HEK293 (cell line): ENCODE data around the gene NUCB1.
"Not testable (repeated sequence)": the region's sequence is repeated elsewhere in the genome, so short reads cannot be mapped to it uniquely, and the experiment has no call there.

Experiments used
- CTCF ChIA-PET: fragments of 350-600 bp; formaldehyde crosslinking; extraction: SDS; loops from one replicate; lab custom pipeline; 2021; ENCODE audit warnings: antibody characterized with exemption; lab: Yijun Ruan, JAX
- POLR2A ChIA-PET: fragments of 300-600 bp; formaldehyde crosslinking; extraction: SDS; loops from one replicate; lab custom pipeline; 2020; ENCODE audit warnings: antibody characterized with exemption, inconsistent platforms; lab: Yijun Ruan, JAX
- H3K27ac ChIP-seq: fragments of 200-500 bp; sonication (Bioruptor generic); 2 replicates; pipeline ENCODE4 v1.5.1; 2014; ENCODE audit warnings: low read depth, low read length, control low read depth, inconsistent platforms; ENCODE audit errors: extremely low read depth
- H3K36me3 ChIP-seq, 2 experiments: fragments of 200-500 bp in 1 of 2; sonication (Bioruptor generic) in 1 of 2; 1 replicate in 1 of 2; 2 replicates in 1 of 2; pipeline ENCODE4 v1.5.1; 2014 to 2017; ENCODE audit warnings: inconsistent platforms in 2 of 2, low read length in 2 of 2; ENCODE audit not compliant: control insufficient read depth in 2 of 2, insufficient read depth in 1 of 2
- H3K4me1 ChIP-seq: fragments of 200-500 bp; sonication (Bioruptor generic); 2 replicates; pipeline ENCODE4 v1.5.1; 2014; ENCODE audit warnings: mild to moderate bottlenecking, low read length, inconsistent platforms; ENCODE audit not compliant: control insufficient read depth, insufficient read depth
- H3K4me3 ChIP-seq: 2 replicates; pipeline ENCODE4 v1.5.1; 2011; ENCODE audit warnings: low read depth, mild to moderate bottlenecking, control low read depth, low read length, moderate library complexity
- H3K9me3 ChIP-seq: fragments of 200-500 bp; sonication (Bioruptor generic); 2 replicates; pipeline ENCODE4 v1.5.1; 2014; ENCODE audit warnings: low read depth, low read length, inconsistent platforms; ENCODE audit not compliant: control insufficient read depth, insufficient read depth
- BCL11A ChIP-seq: fragments of 450-650 bp; formaldehyde crosslinking; IDR thresholded peaks from 2 replicates; pipeline ENCODE4 v1.5.1; 2016; ENCODE audit warnings: low read depth, missing biosample characterization, missing genetic modification characterization
- EGR2 ChIP-seq: fragments of 450-650 bp; formaldehyde crosslinking; IDR thresholded peaks from 2 replicates; pipeline ENCODE4 v1.5.1; 2016; ENCODE audit warnings: low read depth, missing biosample characterization, missing genetic modification characterization
- HOXD13 ChIP-seq: sonication (generic); formaldehyde crosslinking; IDR thresholded peaks from 2 replicates; pipeline ENCODE4 v1.8.0; 2022; ENCODE audit warnings: missing genetic modification reagents, borderline replicate concordance
- SCRT1 ChIP-seq: fragments of 450-650 bp; formaldehyde crosslinking; IDR thresholded peaks from 2 replicates; pipeline ENCODE4 v1.5.1; 2016; ENCODE audit warnings: missing biosample characterization, missing genetic modification characterization, borderline replicate concordance
- SP7 ChIP-seq: fragments of 450-650 bp; formaldehyde crosslinking; IDR thresholded peaks from 2 replicates; pipeline ENCODE4 v1.5.1; 2016; ENCODE audit warnings: missing biosample characterization, missing genetic modification characterization
- ZBTB20 ChIP-seq: fragments of 450-650 bp; formaldehyde crosslinking; IDR thresholded peaks from 2 replicates; pipeline ENCODE4 v1.5.1; 2016; ENCODE audit warnings: missing biosample characterization, missing genetic modification characterization
- ZBTB21 ChIP-seq: fragments of 450-650 bp; formaldehyde crosslinking; IDR thresholded peaks from 2 replicates; pipeline ENCODE4 v1.5.1; 2017; ENCODE audit warnings: missing biosample characterization, missing genetic modification characterization
- ZEB2 ChIP-seq: fragments of 450-650 bp; formaldehyde crosslinking; IDR thresholded peaks from 2 replicates; pipeline ENCODE4 v1.5.1; 2016; ENCODE audit warnings: missing biosample characterization, missing genetic modification characterization
- ZFHX2 ChIP-seq: fragments of 450-650 bp; formaldehyde crosslinking; conservative IDR thresholded peaks from 2 replicates; pipeline ENCODE4 v1.5.1; 2016; ENCODE audit warnings: missing biosample characterization, missing genetic modification characterization
- ZFP69B ChIP-seq: fragments of 450-650 bp; formaldehyde crosslinking; IDR thresholded peaks from 2 replicates; pipeline ENCODE4 v1.5.1; 2016; ENCODE audit warnings: missing biosample characterization, missing genetic modification characterization
- ZNF133 ChIP-seq: fragments of 450-650 bp; formaldehyde crosslinking; IDR thresholded peaks from 2 replicates; pipeline ENCODE4 v1.5.1; 2016; ENCODE audit warnings: missing biosample characterization, missing genetic modification characterization
- ZNF169 ChIP-seq: fragments of 450-650 bp; formaldehyde crosslinking; IDR thresholded peaks from 2 replicates; pipeline ENCODE4 v1.5.1; 2016; ENCODE audit warnings: missing biosample characterization, missing genetic modification characterization
- ZNF175 ChIP-seq: fragments of 450-650 bp; formaldehyde crosslinking; IDR thresholded peaks from 2 replicates; pipeline ENCODE4 v1.5.1; 2016; ENCODE audit warnings: missing biosample characterization, missing genetic modification characterization
- ZNF292 ChIP-seq: fragments of 450-650 bp; formaldehyde crosslinking; IDR thresholded peaks from 2 replicates; pipeline ENCODE4 v1.5.1; 2016; ENCODE audit warnings: low read depth, missing biosample characterization, missing genetic modification characterization, borderline replicate concordance
- ZNF394 ChIP-seq: fragments of 450-650 bp; formaldehyde crosslinking; IDR thresholded peaks from 2 replicates; pipeline ENCODE4 v1.5.1; 2016; ENCODE audit warnings: missing biosample characterization, missing genetic modification characterization, mild to moderate bottlenecking, moderate library complexity, borderline replicate concordance
- ZNF48 ChIP-seq: fragments of 450-650 bp; formaldehyde crosslinking; IDR thresholded peaks from 2 replicates; pipeline ENCODE4 v1.5.1; 2016; ENCODE audit warnings: missing biosample characterization, missing genetic modification characterization
- ZNF548 ChIP-seq: fragments of 450-650 bp; formaldehyde crosslinking; IDR thresholded peaks from 2 replicates; pipeline ENCODE4 v1.5.1; 2016; ENCODE audit warnings: missing biosample characterization, missing genetic modification characterization
- ZNF549 ChIP-seq: fragments of 450-650 bp; IDR thresholded peaks from 2 replicates; pipeline ENCODE4 v1.5.1; 2018; ENCODE audit warnings: missing biosample characterization, missing genetic modification characterization, mild to moderate bottlenecking, inconsistent platforms, moderate library complexity
- ZNF600 ChIP-seq: fragments of 450-650 bp; formaldehyde crosslinking; IDR thresholded peaks from 2 replicates; pipeline ENCODE4 v1.5.1; 2016; ENCODE audit warnings: missing biosample characterization, missing genetic modification characterization
- ZNF664 ChIP-seq: fragments of 450-650 bp; formaldehyde crosslinking; IDR thresholded peaks from 2 replicates; pipeline ENCODE4 v1.5.1; 2016; ENCODE audit warnings: missing biosample characterization, missing genetic modification characterization
- ZNF76 ChIP-seq: fragments of 450-650 bp; formaldehyde crosslinking; IDR thresholded peaks from 2 replicates; pipeline ENCODE4; 2016; ENCODE audit warnings: low read depth, missing biosample characterization, missing genetic modification characterization, borderline replicate concordance
- ZNF776 ChIP-seq: fragments of 450-650 bp; formaldehyde crosslinking; IDR thresholded peaks from 2 replicates; pipeline ENCODE4 v1.5.0; 2017; ENCODE audit warnings: missing biosample characterization, missing genetic modification characterization, borderline replicate concordance
- ZXDB ChIP-seq: fragments of 450-650 bp; formaldehyde crosslinking; IDR thresholded peaks from 2 replicates; pipeline ENCODE4 v1.5.1; 2016; ENCODE audit warnings: missing biosample characterization, missing genetic modification characterization
- TF ChIP-seq, protein P1 (sequence below): fragments of 450-650 bp; formaldehyde crosslinking; IDR thresholded peaks from 2 replicates; pipeline ENCODE4 v1.5.1; 2016; ENCODE audit warnings: missing biosample characterization, missing genetic modification characterization
- TF ChIP-seq, protein P2 (sequence below): fragments of 450-650 bp; formaldehyde crosslinking; IDR thresholded peaks from 2 replicates; pipeline ENCODE4 v1.5.1; 2016; ENCODE audit warnings: missing biosample characterization, missing genetic modification characterization
- TF ChIP-seq, protein P3 (sequence below): fragments of 450-650 bp; formaldehyde crosslinking; IDR thresholded peaks from 2 replicates; pipeline ENCODE4 v1.5.1; 2017; ENCODE audit warnings: missing biosample characterization, mild to moderate bottlenecking, missing genetic modification characterization, moderate library complexity

The NUCB1 gene

DNA sequence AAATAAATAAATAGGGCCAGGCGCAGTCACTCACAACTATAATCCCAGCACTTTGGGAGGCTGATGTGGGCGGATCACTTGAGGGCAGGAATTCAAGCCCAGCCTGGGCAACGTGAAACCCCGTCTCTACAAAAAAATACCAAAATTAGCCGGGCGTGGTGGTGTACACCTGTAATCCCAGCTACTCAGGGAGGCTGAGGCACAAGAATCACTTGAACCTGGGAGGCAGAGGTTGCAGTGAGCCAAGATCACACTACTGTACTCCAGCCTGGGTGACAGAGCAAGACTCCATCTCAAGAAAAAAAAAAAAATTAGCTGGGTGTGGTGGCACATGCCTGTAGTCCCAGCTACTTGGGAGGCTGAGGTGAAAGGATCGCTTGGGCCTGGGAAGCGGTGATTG is 25.8 kb downstream of the NUCB1 start:
- TF ChIP-seq ZFHX2 (tag by site-specific recombination): peak; percentile 22; the same call in 1 of the 2 replicates
- peak; percentile 71 for TF ChIP-seq ZNF664
- H3K4me3 ChIP-seq, H3K27ac ChIP-seq, H3K9me3 ChIP-seq, H3K4me1 ChIP-seq: not testable (repeated sequence)
- CTCF ChIA-PET: interaction anchor here (0.9 to 2.4 kb wide), 3 partner anchors 45 to 203 kb away, joined by 4 to 8 read pairs (median 5); partner anchors contain the start of gene RUVBL2
- peaks cover 3 to 20% of the 10 kb centered on the region in 2 experiments; a peak in 2 of 3 replicates for H3K36me3 ChIP-seq
- POLR2A ChIA-PET: interaction anchor here (0.6 to 2.0 kb wide), 4 partner anchors 27 to 205 kb away, joined by 3 to 5 read pairs (median 3); partner anchors contain the start of gene PPP1R15A

DNA sequence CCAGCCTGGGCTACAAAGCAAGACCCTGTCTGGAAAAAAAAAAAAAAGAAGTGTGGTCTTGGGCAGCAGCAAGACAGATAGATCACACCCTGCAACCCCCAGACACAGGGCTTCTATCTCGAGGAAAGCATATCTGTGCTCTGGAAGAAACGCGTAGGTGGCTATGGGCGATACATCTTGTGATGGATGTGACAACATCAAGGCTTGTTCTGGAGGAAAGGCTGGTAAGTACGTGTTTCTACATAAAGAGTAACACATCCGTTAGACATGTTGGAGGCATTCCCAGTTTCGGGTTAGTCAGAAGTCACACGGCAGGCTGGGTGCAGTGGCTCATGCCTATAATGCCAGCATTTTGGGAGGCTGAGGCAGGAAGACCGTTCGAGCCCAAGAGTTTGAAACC is 26.8 kb downstream of the NUCB1 start:
- Histone ChIP-seq H3K4me1 (no peaks in the 10 kb centered on the region), H3K27ac (no peak overlapping the region), H3K9me3 (no peaks in the 10 kb centered on the region), H3K36me3 (peaks cover 3 to 11% of the 10 kb centered on the region in 2 experiments; a peak in 2 of 3 replicates), H3K4me3 (no peak overlapping the region)
- ChIA-PET CTCF (interaction anchor here (0.9 kb wide), 1 partner anchor 202 kb away, joined by 4 read pairs; no protein-coding TSS in a partner anchor), POLR2A (interaction anchor here (2.0 kb wide), 1 partner anchor 55 kb away, joined by 5 read pairs; the partner anchor contains the start of gene PPP1R15A)
- TF ChIP-seq ZNF549 (tag by site-specific recombination) (no peak), ZNF76 (tag by site-specific recombination) (no peak), ZNF48 (tag by site-specific recombination) (no peak), ZFHX2 (tag by site-specific recombination) (peak; percentile 46), ZNF394 (tag by site-specific recombination) (no peak), SP7 (peak; percentile 18; the same call in 1 of the 2 replicates), ZNF548 (no peak), ZNF175 (tag by site-specific recombination) (no peak), ZEB2 (tag by site-specific recombination) (no peak), HOXD13 (CRISPR knock-in tag) (no peak), ZNF169 (tag by site-specific recombination) (no peak), ZBTB20 (tag by site-specific recombination) (no peak), EGR2 (tag by site-specific recombination) (0 out of 2 replicates have a peak, but pooled peaks have one; percentile 11), ZFP69B (no peak), BCL11A (tag by site-specific recombination) (no peak), ZNF600 (tag by site-specific recombination) (peak; percentile 85), ZXDB (tag by site-specific recombination) (no peak), ZBTB21 (tag by site-specific recombination) (no peak), ZNF292 (tag by site-specific recombination) (no peak), SCRT1 (tag by site-specific recombination) (no peak), ZNF776 (tag by site-specific recombination) (no peak), ZNF133 (tag by site-specific recombination) (no peak)
- TF ChIP-seq, protein P1, sequence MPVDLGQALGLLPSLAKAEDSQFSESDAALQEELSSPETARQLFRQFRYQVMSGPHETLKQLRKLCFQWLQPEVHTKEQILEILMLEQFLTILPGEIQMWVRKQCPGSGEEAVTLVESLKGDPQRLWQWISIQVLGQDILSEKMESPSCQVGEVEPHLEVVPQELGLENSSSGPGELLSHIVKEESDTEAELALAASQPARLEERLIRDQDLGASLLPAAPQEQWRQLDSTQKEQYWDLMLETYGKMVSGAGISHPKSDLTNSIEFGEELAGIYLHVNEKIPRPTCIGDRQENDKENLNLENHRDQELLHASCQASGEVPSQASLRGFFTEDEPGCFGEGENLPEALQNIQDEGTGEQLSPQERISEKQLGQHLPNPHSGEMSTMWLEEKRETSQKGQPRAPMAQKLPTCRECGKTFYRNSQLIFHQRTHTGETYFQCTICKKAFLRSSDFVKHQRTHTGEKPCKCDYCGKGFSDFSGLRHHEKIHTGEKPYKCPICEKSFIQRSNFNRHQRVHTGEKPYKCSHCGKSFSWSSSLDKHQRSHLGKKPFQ: no peak
- TF ChIP-seq, protein P2, sequence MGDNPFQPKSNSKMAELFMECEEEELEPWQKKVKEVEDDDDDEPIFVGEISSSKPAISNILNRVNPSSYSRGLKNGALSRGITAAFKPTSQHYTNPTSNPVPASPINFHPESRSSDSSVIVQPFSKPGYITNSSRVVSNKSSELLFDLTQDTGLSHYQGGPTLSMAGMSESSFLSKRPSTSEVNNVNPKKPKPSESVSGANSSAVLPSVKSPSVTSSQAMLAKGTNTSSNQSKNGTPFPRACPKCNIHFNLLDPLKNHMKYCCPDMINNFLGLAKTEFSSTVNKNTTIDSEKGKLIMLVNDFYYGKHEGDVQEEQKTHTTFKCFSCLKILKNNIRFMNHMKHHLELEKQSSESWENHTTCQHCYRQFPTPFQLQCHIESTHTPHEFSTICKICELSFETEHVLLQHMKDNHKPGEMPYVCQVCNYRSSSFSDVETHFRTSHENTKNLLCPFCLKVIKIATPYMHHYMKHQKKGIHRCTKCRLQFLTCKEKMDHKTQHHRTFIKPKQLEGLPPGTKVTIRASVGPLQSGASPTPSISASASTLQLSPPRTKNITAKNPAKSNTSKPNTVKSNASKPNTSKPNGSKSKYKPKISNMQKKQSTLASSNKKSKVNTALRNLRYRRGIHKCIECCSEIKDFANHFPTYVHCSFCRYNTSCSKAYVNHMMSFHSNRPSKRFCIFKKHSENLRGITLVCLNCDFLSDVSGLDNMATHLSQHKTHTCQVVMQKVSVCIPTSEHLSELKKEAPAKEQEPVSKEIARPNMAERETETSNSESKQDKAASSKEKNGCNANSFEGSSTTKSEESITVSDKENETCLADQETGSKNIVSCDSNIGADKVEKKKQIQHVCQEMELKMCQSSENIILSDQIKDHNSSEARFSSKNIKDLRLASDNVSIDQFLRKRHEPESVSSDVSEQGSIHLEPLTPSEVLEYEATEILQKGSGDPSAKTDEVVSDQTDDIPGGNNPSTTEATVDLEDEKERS (tag by site-specific recombination): no peak
- TF ChIP-seq, protein P3, sequence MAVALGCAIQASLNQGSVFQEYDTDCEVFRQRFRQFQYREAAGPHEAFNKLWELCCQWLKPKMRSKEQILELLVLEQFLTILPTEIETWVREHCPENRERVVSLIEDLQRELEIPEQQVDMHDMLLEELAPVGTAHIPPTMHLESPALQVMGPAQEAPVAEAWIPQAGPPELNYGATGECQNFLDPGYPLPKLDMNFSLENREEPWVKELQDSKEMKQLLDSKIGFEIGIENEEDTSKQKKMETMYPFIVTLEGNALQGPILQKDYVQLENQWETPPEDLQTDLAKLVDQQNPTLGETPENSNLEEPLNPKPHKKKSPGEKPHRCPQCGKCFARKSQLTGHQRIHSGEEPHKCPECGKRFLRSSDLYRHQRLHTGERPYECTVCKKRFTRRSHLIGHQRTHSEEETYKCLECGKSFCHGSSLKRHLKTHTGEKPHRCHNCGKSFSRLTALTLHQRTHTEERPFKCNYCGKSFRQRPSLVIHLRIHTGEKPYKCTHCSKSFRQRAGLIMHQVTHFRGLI (tag by site-specific recombination): no peak
